CD4-positive, alpha-beta memory T cell (primary cell): ENCODE measurements around the gene SLC52A1. TPM values are rescaled to one million over a fixed set of nuclear protein-coding genes. Genes with fewer than 3 reads are reported as not detected.

ENCODE experiments used
- CTCF ChIA-PET: fragments of 350-600 bp; sonication (Branson Sonifier 250); formaldehyde crosslinking; loops from one replicate; lab custom pipeline; 2021; ENCODE audit warnings: inconsistent platforms; ENCODE audit not compliant: partially characterized antibody; lab: Charles Lee
- POLR2A ChIA-PET: fragments of 350-600 bp; sonication (Branson Sonifier 250); formaldehyde crosslinking; loops from one replicate; lab custom pipeline; 2021; ENCODE audit not compliant: partially characterized antibody; lab: Charles Lee
- DNase-seq, 5 donors: peaks; one replicate each; pipeline versions ENCODE4 v3.0.0 to v3.0.0-alpha.2; 2020 to 2022; ENCODE audit warnings: mixed read lengths in 1 of 5
- H3K27ac ChIP-seq: one replicate; pipeline ENCODE4 v1.7.0; 2013; ENCODE audit warnings: low read depth, low read length
- H3K27me3 ChIP-seq: 2 replicates; pipeline ENCODE4 v1.7.0; 2013; ENCODE audit warnings: mild to moderate bottlenecking, low read length, moderate library complexity; ENCODE audit not compliant: insufficient read depth
- H3K36me3 ChIP-seq: 2 replicates; pipeline ENCODE4 v1.7.0; 2013; ENCODE audit warnings: mild to moderate bottlenecking, low read length, moderate library complexity; ENCODE audit not compliant: insufficient read depth
- H3K4me1 ChIP-seq: 2 replicates; pipeline ENCODE4 v1.7.0; 2013; ENCODE audit warnings: mild to moderate bottlenecking, low read length, moderate library complexity; ENCODE audit not compliant: insufficient read depth
- H3K4me3 ChIP-seq, 2 donors: one replicate each; pipeline ENCODE4 v1.7.0; 2013; ENCODE audit warnings: low read length in 2 of 2, mild to moderate bottlenecking in 1 of 2
- H3K9me3 ChIP-seq, 2 donors: one replicate each; pipeline ENCODE4 v1.7.0; 2013; ENCODE audit warnings: low read length in 2 of 2, control low read depth in 1 of 2; ENCODE audit not compliant: control insufficient read depth in 1 of 2
- H3K27ac Mint-ChIP-seq, 7 donors: one replicate each; pipeline ENCODE4 v1.8.0; 2020 to 2021; ENCODE audit warnings: mixed read lengths in 7 of 7, mild to moderate bottlenecking in 6 of 7, inconsistent platforms in 3 of 7, moderate library complexity in 3 of 7
- H3K27me3 Mint-ChIP-seq, 2 donors: one replicate each; pipeline ENCODE4 v1.8.0; 2020 to 2021; ENCODE audit warnings: mixed read lengths in 2 of 2
- H3K36me3 Mint-ChIP-seq, 2 donors: one replicate each; pipeline ENCODE4 v1.8.0; 2020 to 2021; ENCODE audit warnings: mixed read lengths in 2 of 2, inconsistent platforms in 1 of 2, mild to moderate bottlenecking in 1 of 2
- H3K4me1 Mint-ChIP-seq, 4 donors: one replicate each; pipeline ENCODE4 v1.8.0; 2020 to 2021; ENCODE audit warnings: mixed read lengths in 4 of 4, mild to moderate bottlenecking in 1 of 4
- H3K4me3 Mint-ChIP-seq, 8 donors: one replicate each; pipeline ENCODE4 v1.8.0; 2020 to 2021; ENCODE audit warnings: mixed read lengths in 8 of 8, mild to moderate bottlenecking in 7 of 8, moderate library complexity in 6 of 8, inconsistent platforms in 3 of 8
- H3K9me3 Mint-ChIP-seq, 8 donors: one replicate each; pipeline ENCODE4 v1.8.0; 2020 to 2021; ENCODE audit warnings: mixed read lengths in 8 of 8, mild to moderate bottlenecking in 5 of 8, inconsistent platforms in 3 of 8, moderate library complexity in 1 of 8
- intact Hi-C: fragments of 100-400 bp; cut with micrococcal nuclease; formaldehyde crosslinking; loops from one replicate; pipeline ENCODE4 v1.15.1; 2023
- polyA plus RNA-seq, 2 donors: library from polyadenylated mRNA; unstranded; fragments of 300-500 nt; fragmentation: Illumina TruSeq; gene quantifications; one replicate each; pipeline ENCODE4 v1.2.3, GENCODE V29; 2021
- total RNA-seq, 2 experiments: library from RNA; stranded (reverse); gene quantifications; one replicate each; pipeline ENCODE4 v1.2.3, GENCODE V29; 2021

SLC52A1 gene
- total and polyA plus RNA-seq, 4 experiments from 2014 or later: 0.20 to 0.58 (median 0.41) TPM

DNA sequence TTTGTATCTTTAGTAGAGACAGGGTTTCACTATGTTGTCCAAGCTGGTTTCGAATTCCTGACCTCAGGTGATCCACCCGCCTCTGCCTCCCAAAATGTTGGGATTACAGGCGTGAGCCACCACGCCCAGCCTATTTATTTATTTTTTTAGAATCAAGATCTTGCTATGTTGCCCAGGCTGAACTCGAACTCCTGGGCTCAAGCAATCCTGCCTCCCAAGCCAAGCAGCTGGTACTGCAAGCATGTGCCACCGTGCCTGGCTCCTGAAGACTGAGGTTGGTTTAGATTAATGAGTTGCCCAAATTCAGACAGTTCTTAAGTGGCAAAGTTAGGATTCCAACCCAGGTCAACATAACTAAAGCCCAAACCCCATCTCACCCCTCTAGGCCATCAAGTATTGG, 7.9 kb downstream of the SLC52A1 start:
- H3K4me1 ChIP-seq: peaks cover 18% of the 10 kb centered on the region
- ChIA-PET CTCF (interaction anchor here (1.8 to 11.2 kb wide), 4 partner anchors 8 to 118 kb away, joined by 5 to 271 read pairs (median 66); partner anchors contain the start of gene SLC52A1), POLR2A (interaction anchor here (0.7 to 2.3 kb wide), 2 partner anchors 30 to 33 kb away, joined by 3 to 6 read pairs; partner anchors contain the start of genes INCA1 and KIF1C)
- Mint-ChIP-seq H3K9me3 (no peaks in the 10 kb centered on the region), H3K4me3 (no peak overlapping the region), H3K4me1 (peaks cover 8 to 19% (median 16%) of the 10 kb centered on the region in 4 donors), H3K36me3 (peaks cover 7 to 11% of the 10 kb centered on the region in 2 donors), H3K27ac (no peak overlapping the region), H3K27me3 (no peaks in the 10 kb centered on the region)
- H3K4me3 ChIP-seq: no peak overlapping the region
- H3K27me3 ChIP-seq: no peaks in the 10 kb centered on the region
- intact Hi-C loops: loop anchor here (1.0 kb wide), 1 partner anchor 39 kb away; no protein-coding TSS in a partner anchor
- H3K36me3 ChIP-seq: peaks cover 4% of the 10 kb centered on the region
- no peak for DNase-seq
- H3K27ac ChIP-seq: no peak overlapping the region
- H3K9me3 ChIP-seq: no peaks in the 10 kb centered on the region

- Histone ChIP-seq H3K27me3 (no peaks in the 10 kb centered on the region), H3K36me3 (peaks cover 6% of the 10 kb centered on the region), H3K27ac (no peak overlapping the region), H3K4me1 (no peaks in the 10 kb centered on the region), H3K4me3 (no peak overlapping the region), H3K9me3 (no peaks in the 10 kb centered on the region)
- Mint-ChIP-seq H3K9me3 (no peaks in the 10 kb centered on the region), H3K36me3 (peaks cover 21 to 33% of the 10 kb centered on the region in 2 donors), H3K27me3 (no peaks in the 10 kb centered on the region), H3K27ac (peak overlapping the region in 2 of 7 donors; percentile 9 to 69), H3K4me3 (no peak overlapping the region), H3K4me1 (peaks cover 0 to 1% (median under 1%) of the 10 kb centered on the region in 4 donors)
- CTCF ChIA-PET: no interaction called here
- DNase-seq: no peak
- intact Hi-C loops: no loop called here
- POLR2A ChIA-PET: no interaction called here
Observed at GRCh38 chr17:5024604-5025003, 10.6 kb downstream of the SLC52A1 start.

DNA sequence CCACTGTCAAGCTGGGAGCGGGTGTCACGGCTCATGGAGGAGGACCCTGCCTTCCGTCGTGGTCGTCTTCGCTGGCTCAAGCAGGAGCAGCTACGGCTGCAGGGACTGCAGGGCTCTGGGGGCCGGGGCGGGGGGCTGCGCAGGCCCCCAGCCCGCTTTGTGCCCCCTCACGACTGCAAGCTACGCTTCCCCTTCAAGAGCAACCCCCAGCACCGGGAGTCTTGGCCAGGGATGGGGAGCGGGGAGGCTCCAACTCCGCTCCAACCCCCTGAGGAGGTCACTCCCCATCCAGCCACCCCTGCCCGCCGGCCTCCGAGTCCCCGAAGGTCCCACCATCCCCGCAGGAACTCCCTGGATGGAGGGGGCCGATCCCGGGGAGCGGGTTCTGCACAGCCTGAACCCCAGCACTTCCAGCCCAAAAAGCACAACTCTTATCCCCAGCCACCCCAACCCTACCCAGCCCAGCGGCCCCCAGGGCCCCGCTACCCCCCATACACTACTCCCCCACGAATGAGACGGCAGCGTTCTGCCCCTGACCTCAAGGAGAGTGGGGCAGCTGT, 11.6 kb downstream of the SLC52A1 start:
- ChIA-PET CTCF (interaction anchor here (1.5 kb wide), 1 partner anchor 38 kb away, joined by 4 read pairs; no protein-coding TSS in a partner anchor), POLR2A (interaction anchor here (1.4 kb wide), 1 partner anchor 39 kb away, joined by 3 read pairs; no protein-coding TSS in a partner anchor)
- Histone ChIP-seq H3K4me1 (no peaks in the 10 kb centered on the region), H3K4me3 (no peak overlapping the region), H3K9me3 (no peaks in the 10 kb centered on the region), H3K27me3 (no peaks in the 10 kb centered on the region), H3K36me3 (peaks cover 6% of the 10 kb centered on the region), H3K27ac (no peak overlapping the region)
- Mint-ChIP-seq H3K4me3 (no peak overlapping the region), H3K9me3 (no peaks in the 10 kb centered on the region), H3K36me3 (peaks cover 28 to 37% of the 10 kb centered on the region in 2 donors), H3K4me1 (peaks cover 0 to 5% (median 1%) of the 10 kb centered on the region in 4 donors), H3K27me3 (no peaks in the 10 kb centered on the region), H3K27ac (peak overlapping the region in 1 of 7 donors; percentile 22)
- no peak for DNase-seq
- intact Hi-C loops: no loop called here

DNA sequence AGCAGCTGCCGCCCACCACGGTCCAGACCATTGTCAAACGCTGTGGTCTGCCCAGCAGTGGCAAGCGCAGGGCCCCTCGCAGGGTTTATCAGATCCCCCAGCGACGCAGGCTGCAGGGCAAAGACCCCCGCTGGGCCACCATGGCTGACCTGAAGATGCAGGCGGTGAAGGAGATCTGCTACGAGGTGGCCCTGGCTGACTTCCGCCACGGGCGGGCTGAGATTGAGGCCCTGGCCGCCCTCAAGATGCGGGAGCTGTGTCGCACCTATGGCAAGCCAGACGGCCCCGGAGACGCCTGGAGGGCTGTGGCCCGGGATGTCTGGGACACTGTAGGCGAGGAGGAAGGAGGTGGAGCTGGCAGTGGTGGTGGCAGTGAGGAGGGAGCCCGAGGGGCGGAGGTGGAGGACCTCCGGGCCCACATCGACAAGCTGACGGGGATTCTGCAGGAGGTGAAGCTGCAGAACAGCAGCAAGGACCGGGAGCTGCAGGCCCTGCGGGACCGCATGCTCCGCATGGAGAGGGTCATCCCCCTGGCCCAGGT, 13.0 kb downstream of the SLC52A1 start:
- Mint-ChIP-seq H3K9me3 (no peaks in the 10 kb centered on the region), H3K36me3 (peaks cover 29 to 39% of the 10 kb centered on the region in 2 donors), H3K27me3 (no peaks in the 10 kb centered on the region), H3K4me3 (no peak overlapping the region), H3K27ac (no peak overlapping the region), H3K4me1 (peaks cover 0 to 4% (median 1%) of the 10 kb centered on the region in 4 donors)
- POLR2A ChIA-PET: interaction anchor here (1.4 kb wide), 1 partner anchor 40 kb away, joined by 3 read pairs; no protein-coding TSS in a partner anchor
- Histone ChIP-seq H3K27ac (no peak overlapping the region), H3K36me3 (peaks cover 6% of the 10 kb centered on the region), H3K4me1 (no peaks in the 10 kb centered on the region), H3K4me3 (no peak overlapping the region), H3K27me3 (no peaks in the 10 kb centered on the region), H3K9me3 (no peaks in the 10 kb centered on the region)
- intact Hi-C loops: no loop called here
- CTCF ChIA-PET: interaction anchor here (0.6 to 1.5 kb wide), 4 partner anchors 25 to 42 kb away, joined by 3 to 4 read pairs (median 4); no protein-coding TSS in a partner anchor
- DNase-seq: no peak

- CTCF ChIA-PET: interaction anchor here (0.6 to 1.9 kb wide), 3 partner anchors 10 to 997 kb away, joined by 3 to 5 read pairs (median 5); no protein-coding TSS in a partner anchor
- peak overlapping the region in 2 of 7 donors; percentile 60 to 89 for H3K27ac Mint-ChIP-seq
- Histone ChIP-seq H3K27ac (no peak overlapping the region), H3K9me3 (no peaks in the 10 kb centered on the region), H3K27me3 (no peaks in the 10 kb centered on the region), H3K36me3 (peaks cover 9% of the 10 kb centered on the region), H3K4me1 (no peaks in the 10 kb centered on the region), H3K4me3 (no peak overlapping the region)
- POLR2A ChIA-PET: no interaction called here
- DNase-seq: no peak
- intact Hi-C loops: no loop called here
- H3K27me3 Mint-ChIP-seq: no peaks in the 10 kb centered on the region
- H3K9me3 Mint-ChIP-seq: no peaks in the 10 kb centered on the region
- no peak overlapping the region for H3K4me3 Mint-ChIP-seq
- H3K36me3 Mint-ChIP-seq: peaks cover 32 to 45% of the 10 kb centered on the region in 2 donors
- peaks cover 0 to 4% (median under 1%) of the 10 kb centered on the region in 4 donors for H3K4me1 Mint-ChIP-seq
Observed at GRCh38 chr17:5020502-5021023, 14.7 kb downstream of the SLC52A1 start.

- Histone ChIP-seq H3K36me3 (peaks cover 15% of the 10 kb centered on the region), H3K4me1 (no peaks in the 10 kb centered on the region), H3K27ac (no peak overlapping the region), H3K9me3 (no peaks in the 10 kb centered on the region), H3K27me3 (no peaks in the 10 kb centered on the region), H3K4me3 (no peak overlapping the region)
- intact Hi-C loops: loop anchor here (1.0 kb wide), 1 partner anchor 39 kb away; no protein-coding TSS in a partner anchor
- peak in 4 of 5 donors; percentile 21 to 27 (median 23) for DNase-seq
- ChIA-PET POLR2A (interaction anchor here (1.0 kb wide), 1 partner anchor 49 kb away, joined by 3 read pairs; no protein-coding TSS in a partner anchor), CTCF (interaction anchor here (0.9 to 1.9 kb wide), 3 partner anchors 9 to 42 kb away, joined by 4 to 5 read pairs (median 5); no protein-coding TSS in a partner anchor)
- Mint-ChIP-seq H3K36me3 (peaks cover 32 to 46% of the 10 kb centered on the region in 2 donors), H3K9me3 (no peaks in the 10 kb centered on the region), H3K27me3 (no peaks in the 10 kb centered on the region), H3K4me1 (peaks cover 0 to 4% (median under 1%) of the 10 kb centered on the region in 4 donors), H3K27ac (peak overlapping the region in 6 of 7 donors; percentile 30 to 84 (median 64)), H3K4me3 (no peak overlapping the region)
Observed at GRCh38 chr17:5019475-5019956, 15.7 kb downstream of the SLC52A1 start.
